H9 (cell line): ENCODE measurements around the gene MAZ. TPM values are rescaled to one million over a fixed set of nuclear protein-coding genes. Genes with fewer than 3 reads are reported as not detected.

Source experiments
- DNase-seq: peaks from one replicate; pipeline ENCODE4 v3.0.0-alpha.2; 2017
- H2AFZ ChIP-seq: one replicate; pipeline ENCODE4 v1.6.1; 2013; ENCODE audit warnings: mild to moderate bottlenecking, low read length, control low read depth, moderate library complexity
- H2AK5ac ChIP-seq: 2 replicates; pipeline ENCODE4 v1.6.1; 2013; ENCODE audit warnings: low read length, control low read depth, mixed read lengths; ENCODE audit not compliant: insufficient read length
- H2BK120ac ChIP-seq: one replicate; pipeline ENCODE4 v1.6.1; 2013; ENCODE audit warnings: low read depth, mild to moderate bottlenecking, low read length, control low read depth, inconsistent platforms; ENCODE audit not compliant: poor library complexity, severe bottlenecking
- H2BK12ac ChIP-seq: 2 replicates; pipeline ENCODE4 v1.6.1; 2013; ENCODE audit warnings: low read length, control low read depth, mixed read lengths, low read depth; ENCODE audit not compliant: insufficient read length
- H2BK15ac ChIP-seq: 2 replicates; pipeline ENCODE4 v1.6.1; 2013; ENCODE audit warnings: low read depth, low read length, control low read depth
- H2BK20ac ChIP-seq: one replicate; pipeline ENCODE4 v1.6.1; 2013; ENCODE audit warnings: low read depth, mild to moderate bottlenecking, low read length, control low read depth, inconsistent platforms; ENCODE audit not compliant: poor library complexity, severe bottlenecking
- H2BK5ac ChIP-seq: 2 replicates; pipeline ENCODE4 v1.6.1; 2013; ENCODE audit warnings: low read length, control low read depth, mixed read lengths; ENCODE audit not compliant: insufficient read length
- H3K14ac ChIP-seq: 2 replicates; pipeline ENCODE4 v1.6.1; 2013; ENCODE audit warnings: low read length, control low read depth; ENCODE audit not compliant: insufficient read depth
- H3K18ac ChIP-seq: 2 replicates; pipeline ENCODE4 v1.6.1; 2013; ENCODE audit warnings: low read depth, mild to moderate bottlenecking, mixed read lengths, low read length, control low read depth; ENCODE audit not compliant: insufficient read length
- H3K23ac ChIP-seq: 2 replicates; pipeline ENCODE4 v1.6.1; 2013; ENCODE audit warnings: low read length, control low read depth, mixed read lengths, low read depth; ENCODE audit not compliant: insufficient read length
- H3K23me2 ChIP-seq: 2 replicates; pipeline ENCODE4 v1.6.1; 2013; ENCODE audit warnings: low read depth, mild to moderate bottlenecking, mixed read lengths, low read length, control low read depth; ENCODE audit not compliant: insufficient read length, poor library complexity, severe bottlenecking
- H3K27ac ChIP-seq: 2 replicates; pipeline ENCODE4 v1.5.1; 2013; ENCODE audit warnings: low read length, control low read depth, mixed read lengths, low read depth; ENCODE audit not compliant: insufficient read length
- H3K27me3 ChIP-seq: 2 replicates; pipeline ENCODE4 v1.6.1; 2013; ENCODE audit warnings: low read length, control low read depth, inconsistent platforms; ENCODE audit not compliant: insufficient read depth
- H3K4ac ChIP-seq: 2 replicates; pipeline ENCODE4 v1.6.1; 2013; ENCODE audit warnings: low read depth, mild to moderate bottlenecking, control low read depth, inconsistent platforms, low read length, moderate library complexity
- H3K4me1 ChIP-seq: 2 replicates; pipeline ENCODE4 v1.6.1; 2013; ENCODE audit warnings: low read length, control low read depth, inconsistent platforms; ENCODE audit not compliant: insufficient read depth
- H3K4me2 ChIP-seq: 2 replicates; pipeline ENCODE4 v1.6.1; 2013; ENCODE audit warnings: low read length, control low read depth, mixed read lengths; ENCODE audit not compliant: insufficient read length, insufficient read depth
- H3K56ac ChIP-seq: 2 replicates; pipeline ENCODE4 v1.6.1; 2013; ENCODE audit warnings: low read depth, mild to moderate bottlenecking, mixed read lengths, low read length, control low read depth; ENCODE audit not compliant: insufficient read length
- H3K79me1 ChIP-seq: 2 replicates; pipeline ENCODE4 v1.6.1; 2013; ENCODE audit warnings: low read depth, mild to moderate bottlenecking, moderate library complexity, low read length, control low read depth, inconsistent platforms; ENCODE audit not compliant: insufficient read depth, poor library complexity, severe bottlenecking
- H3K79me2 ChIP-seq: 2 replicates; pipeline ENCODE4 v1.6.1; 2013; ENCODE audit warnings: low read length, control low read depth, inconsistent platforms; ENCODE audit not compliant: insufficient read depth
- H3K9ac ChIP-seq: 2 replicates; pipeline ENCODE4 v1.6.1; 2013; ENCODE audit warnings: low read length, control low read depth, mixed read lengths; ENCODE audit not compliant: insufficient read length; ENCODE audit errors: extremely low read depth
- H3K9me3 ChIP-seq: one replicate; pipeline ENCODE4 v1.6.1; 2013; ENCODE audit warnings: low read depth, low read length, inconsistent platforms; ENCODE audit not compliant: control insufficient read depth
- H3T11ph ChIP-seq: one replicate; pipeline ENCODE4 v1.6.1; 2013; ENCODE audit warnings: mild to moderate bottlenecking, low read length, control low read depth, inconsistent platforms
- H4K20me1 ChIP-seq: one replicate; pipeline ENCODE4 v1.6.1; 2013; ENCODE audit not compliant: control insufficient read depth, insufficient read length, insufficient read depth
- H4K5ac ChIP-seq: 2 replicates; pipeline ENCODE4 v1.6.1; 2013; ENCODE audit warnings: low read depth, mild to moderate bottlenecking, mixed read lengths, low read length, control low read depth; ENCODE audit not compliant: insufficient read length
- H4K8ac ChIP-seq: replicated peaks from 2 replicates; pipeline ENCODE4 v1.6.1; 2013; ENCODE audit warnings: low read length, control low read depth, mixed read lengths, low read depth; ENCODE audit not compliant: insufficient read length
- H4K91ac ChIP-seq: 2 replicates; pipeline ENCODE4 v1.6.1; 2013; ENCODE audit warnings: low read depth, mild to moderate bottlenecking, moderate library complexity, mixed read lengths, low read length, control low read depth; ENCODE audit not compliant: insufficient read length
- H3K27ac Mint-ChIP-seq, 3 experiments: 2 replicates in 2 of 3; 3 replicates in 1 of 3; pipeline ENCODE4 v1.8.0; 2020 to 2021; ENCODE audit warnings: mixed read lengths in 3 of 3, mild to moderate bottlenecking in 1 of 3, moderate library complexity in 1 of 3
- H3K27me3 Mint-ChIP-seq: 2 replicates; pipeline ENCODE4 v1.8.0; 2021; ENCODE audit warnings: low read depth, mild to moderate bottlenecking, moderate library complexity, mixed read lengths
- H3K36me3 Mint-ChIP-seq, 3 experiments: 2 replicates in 2 of 3; 3 replicates in 1 of 3; pipeline ENCODE4 v1.8.0; 2020 to 2021; ENCODE audit warnings: low read depth in 3 of 3, mixed read lengths in 3 of 3; ENCODE audit not compliant: insufficient read depth in 1 of 3
- H3K4me1 Mint-ChIP-seq, 2 experiments: 2 replicates each; pipeline ENCODE4 v1.8.0; 2020; ENCODE audit warnings: mixed read lengths in 2 of 2
- H3K4me3 Mint-ChIP-seq, 2 experiments: 2 replicates in 1 of 2; 3 replicates in 1 of 2; pipeline ENCODE4 v1.8.0; 2020 to 2021; ENCODE audit warnings: mild to moderate bottlenecking in 2 of 2, mixed read lengths in 2 of 2, moderate library complexity in 1 of 2
- H3K9me3 Mint-ChIP-seq, 2 experiments: 2 replicates in 1 of 2; 3 replicates in 1 of 2; pipeline ENCODE4 v1.8.0; 2020; ENCODE audit warnings: mild to moderate bottlenecking in 2 of 2, mixed read lengths in 2 of 2, moderate library complexity in 1 of 2
- CTCF ChIP-seq: fragments of 200-600 bp; sonication (generic); conservative IDR thresholded peaks from 3 replicates; pipeline ENCODE4 v1.8.0; 2021; ENCODE audit warnings: antibody characterized with exemption, mild to moderate bottlenecking
- WGBS: extraction: QIAGEN DNeasy Blood & Tissue Kit; methylation state at CpG from one replicate; pipeline ENCODE4 v1.1.7; 2013; ENCODE audit warnings: missing lambda C conversion rate, low lambda C conversion rate, mixed read lengths; ENCODE audit not compliant: insufficient read length; ENCODE audit errors: extremely low coverage; 5-methylcytosine and 5-hydroxymethylcytosine counted together
- total RNA-seq: library from RNA; stranded (reverse); gene quantifications from 2 replicates; pipeline ENCODE4 v1.2.1, GENCODE V29; 2021

MAZ gene
- total RNA-seq, 1 experiment from 2014 or later: 412 TPM

- TF ChIP-seq CTCF: no peak
- H3K79me2 ChIP-seq: no peaks in the 10 kb centered on the region
- H2BK5ac ChIP-seq: no peak overlapping the region
- H3K9me3 Mint-ChIP-seq: no peaks in the 10 kb centered on the region
- no peak overlapping the region for H2BK20ac ChIP-seq
- no peak overlapping the region for H2BK120ac ChIP-seq
- no peaks in the 10 kb centered on the region for H4K20me1 ChIP-seq
- no peaks in the 10 kb centered on the region for H3K27me3 Mint-ChIP-seq
- no peak overlapping the region for H3K4me3 Mint-ChIP-seq
- H3K18ac ChIP-seq: no peak overlapping the region
- no peak overlapping the region for H4K91ac ChIP-seq
- no peaks in the 10 kb centered on the region for H3K9me3 ChIP-seq
- no peaks in the 10 kb centered on the region for H3K36me3 Mint-ChIP-seq
- H3T11ph ChIP-seq: no peak overlapping the region
- no peak overlapping the region for H4K5ac ChIP-seq
- H3K4me1 ChIP-seq: peaks cover 2% of the 10 kb centered on the region; the same call in 1 of the 2 replicates
- whole genome bisulfite sequencing: no CpG with 5 or more reads among the region's 5 CpGs
- H3K79me1 ChIP-seq: no peaks in the 10 kb centered on the region
- no peak overlapping the region for H3K23ac ChIP-seq
- H3K27me3 ChIP-seq: no peaks in the 10 kb centered on the region
- H3K27ac ChIP-seq: no peak overlapping the region
- no peak overlapping the region for H3K14ac ChIP-seq
- H2AFZ ChIP-seq: no peak overlapping the region
- H2BK12ac ChIP-seq: no peak overlapping the region
- H2AK5ac ChIP-seq: no peak overlapping the region
- H3K4me1 Mint-ChIP-seq: no peaks in the 10 kb centered on the region
- no peak overlapping the region for H3K9ac ChIP-seq
- H3K4ac ChIP-seq: no peak overlapping the region
- no peak overlapping the region for H4K8ac ChIP-seq
- H3K56ac ChIP-seq: no peak overlapping the region
- H3K23me2 ChIP-seq: peaks cover 4% of the 10 kb centered on the region
- DNase-seq: no peak
- no peak overlapping the region for H2BK15ac ChIP-seq
- H3K27ac Mint-ChIP-seq: no peak overlapping the region
- no peak overlapping the region for H3K4me2 ChIP-seq
Measured at GRCh38 chr16:29837841-29838240, 31.5 kb downstream of the MAZ start.
